Suprapubic skin (tissue), 4 donors: Measurements from ENCODE around the gene GZMM.

Source experiments
- CTCF ChIP-seq, 2 donors: fragments of 200-600 bp in 1 of 2; fragments of 450-650 bp in 1 of 2; sonication (generic) in 1 of 2; IDR thresholded peaks; one replicate each; pipeline ENCODE4 v1.5.1; 2016 to 2019; ENCODE audit warnings: antibody characterized with exemption in 2 of 2, mild to moderate bottlenecking in 1 of 2, moderate library complexity in 1 of 2
- POLR2A ChIP-seq, 2 donors: fragments of 450-650 bp; IDR thresholded peaks; one replicate each; pipeline ENCODE4 v1.6.1; 2017; ENCODE audit warnings: antibody characterized with exemption in 2 of 2, mild to moderate bottlenecking in 2 of 2, moderate library complexity in 2 of 2
- POLR2AphosphoS5 ChIP-seq, 3 donors: sonication (generic); formaldehyde crosslinking; IDR thresholded peaks; one replicate each; pipeline ENCODE4 v1.6.1; 2017; ENCODE audit warnings: antibody characterized with exemption in 3 of 3

- no peak for TF ChIP-seq CTCF (IDR thresholded peaks at IDR 0.05)
- no peak for TF ChIP-seq POLR2A (IDR thresholded peaks at IDR 0.05)
- TF ChIP-seq POLR2AphosphoS5 (IDR thresholded peaks at IDR 0.05) = no peak
Measured at GRCh38 chr19:525857-526419, 17.9 kb upstream of the GZMM start.
